GM12873 (cell line): ENCODE data around the gene ABHD14A.

Experiments
- CTCF ChIP-seq: IDR thresholded peaks from 2 replicates; pipeline ENCODE4 v1.5.1; 2012; ENCODE audit warnings: low read depth, mild to moderate bottlenecking, moderate library complexity, low read length, control low read depth; ENCODE audit not compliant: insufficient read depth; ENCODE audit errors: missing control alignments

Gene ABHD14A

GRCh38 chr3:52023101-52023770, 48.4 kb downstream of the ABHD14A start:
- TF ChIP-seq CTCF = no peak

GRCh38 chr3:52023860-52024764, 49.2 kb downstream of the ABHD14A start:
- TF ChIP-seq CTCF = no peak

GRCh38 chr3:52024765-52025452, 50.0 kb downstream of the ABHD14A start:
- TF ChIP-seq CTCF = no peak

GRCh38 chr3:52025453-52025852, 50.6 kb downstream of the ABHD14A start:
- no peak for TF ChIP-seq CTCF

- TF ChIP-seq CTCF = no peak
Observed at GRCh38 chr3:52026041-52026440, 51.2 kb downstream of the ABHD14A start.

GRCh38 chr3:52028572-52028971, 53.7 kb downstream of the ABHD14A start:
- TF ChIP-seq CTCF = no peak

GRCh38 chr3:52029053-52029452, 54.2 kb downstream of the ABHD14A start:
- no peak for TF ChIP-seq CTCF
